Naive B cell (primary cell): ENCODE results near the gene MRAS. TPM values are rescaled to one million over a fixed set of nuclear protein-coding genes. Genes with fewer than 3 reads are reported as not detected.

ENCODE experiments used
- ATAC-seq, 2 donors: fragments of 150-1000 bp; cut with Tn5 transposase; 2 replicates each; pipeline ENCODE4 v1.10.0; 2021; ENCODE audit warnings: low read depth in 2 of 2, mild to moderate bottlenecking in 2 of 2, moderate library complexity in 2 of 2
- DNase-seq: peaks from one replicate; pipeline ENCODE4 v3.0.0; 2022
- H3K27ac Mint-ChIP-seq, 6 donors: one replicate each; pipeline ENCODE4 v1.8.0; 2020 to 2022; ENCODE audit warnings: mild to moderate bottlenecking in 6 of 6, mixed read lengths in 6 of 6, moderate library complexity in 5 of 6, inconsistent platforms in 2 of 6
- H3K27me3 Mint-ChIP-seq, 3 donors: one replicate each; pipeline ENCODE4 v1.8.0; 2021 to 2022; ENCODE audit warnings: mixed read lengths in 3 of 3, mild to moderate bottlenecking in 1 of 3
- H3K36me3 Mint-ChIP-seq, 2 donors: one replicate each; pipeline ENCODE4 v1.8.0; 2020 to 2022; ENCODE audit warnings: mixed read lengths in 2 of 2, inconsistent platforms in 1 of 2, mild to moderate bottlenecking in 1 of 2
- H3K4me1 Mint-ChIP-seq, 3 donors: one replicate each; pipeline ENCODE4 v1.8.0; 2020 to 2022; ENCODE audit warnings: mixed read lengths in 3 of 3, inconsistent platforms in 1 of 3, mild to moderate bottlenecking in 1 of 3, moderate library complexity in 1 of 3
- H3K4me3 Mint-ChIP-seq, 8 donors: one replicate each; pipeline ENCODE4 v1.8.0; 2020 to 2022; ENCODE audit warnings: mild to moderate bottlenecking in 8 of 8, mixed read lengths in 8 of 8, moderate library complexity in 8 of 8, inconsistent platforms in 2 of 8
- H3K9me3 Mint-ChIP-seq, 7 donors: one replicate each; pipeline ENCODE4 v1.8.0; 2020 to 2022; ENCODE audit warnings: mixed read lengths in 7 of 7, mild to moderate bottlenecking in 5 of 7, inconsistent platforms in 2 of 7, moderate library complexity in 1 of 7
- polyA plus RNA-seq, 6 donors: library from polyadenylated mRNA; unstranded; fragments of 300-500 nt; fragmentation: Illumina TruSeq; gene quantifications; one replicate each; pipeline ENCODE4 v1.2.3, GENCODE V29; 2021; ENCODE audit warnings: low read depth in 6 of 6

Gene MRAS
- polyA plus RNA-seq = not detected

GRCh38 chr3:138347960-138348753, at the start of gene MRAS:
MRAS (plus strand) TSS chr3:138348579; CDS start chr3:138372884, 24,305 bp downstream.
- DNase-seq (no peak), ATAC-seq (peak; percentile 50 to 53)
- Mint-ChIP-seq H3K9me3 (peaks cover 0 to 9% (median 6%) of the 10 kb centered on the region in 7 donors), H3K4me3 (peak within 1 kb of the TSS; percentile 65 to 92 (median 88)), H3K36me3 (peaks cover 8 to 20% of the 10 kb centered on the region in 2 donors), H3K4me1 (peaks cover 8 to 16% (median 13%) of the 10 kb centered on the region in 3 donors), H3K27me3 (peaks cover 64 to 78% (median 65%) of the 10 kb centered on the region in 3 donors), H3K27ac (peak within 1 kb of the TSS in 3 of 6 donors; percentile 67 to 84 (median 73))

GRCh38 chr3:138300647-138301046, 47.7 kb upstream of the MRAS start:
- peaks cover 0 to 9% of the 10 kb centered on the region in 2 donors for H3K36me3 Mint-ChIP-seq
- H3K27me3 Mint-ChIP-seq = no peaks in the 10 kb centered on the region
- ATAC-seq (no peak), DNase-seq (no peak)
- H3K4me1 Mint-ChIP-seq = peaks cover 0 to 4% (median 0%) of the 10 kb centered on the region in 3 donors
- H3K9me3 Mint-ChIP-seq = no peaks in the 10 kb centered on the region
- H3K27ac Mint-ChIP-seq = no peak overlapping the region
- no peak overlapping the region for H3K4me3 Mint-ChIP-seq

GRCh38 chr3:138303474-138303873, 44.9 kb upstream of the MRAS start:
- peaks cover 0 to 4% (median 0%) of the 10 kb centered on the region in 3 donors for H3K4me1 Mint-ChIP-seq
- DNase-seq (no peak), ATAC-seq (no peak)
- no peak overlapping the region for H3K4me3 Mint-ChIP-seq
- peaks cover 0 to 19% (median 17%) of the 10 kb centered on the region in 3 donors for H3K27me3 Mint-ChIP-seq
- H3K27ac Mint-ChIP-seq = no peak overlapping the region
- peaks cover 12 to 18% (median 16%) of the 10 kb centered on the region in 7 donors for H3K9me3 Mint-ChIP-seq
- H3K36me3 Mint-ChIP-seq = peaks cover 5 to 27% of the 10 kb centered on the region in 2 donors

GRCh38 chr3:138307899-138308298, 40.5 kb upstream of the MRAS start:
- no peak overlapping the region for H3K27ac Mint-ChIP-seq
- H3K4me3 Mint-ChIP-seq = no peak overlapping the region

GRCh38 chr3:138308783-138309182, 39.6 kb upstream of the MRAS start:
- Mint-ChIP-seq H3K36me3 (peaks cover 5 to 35% of the 10 kb centered on the region in 2 donors), H3K4me1 (no peaks in the 10 kb centered on the region), H3K27me3 (peaks cover 15 to 60% (median 34%) of the 10 kb centered on the region in 3 donors), H3K9me3 (peaks cover 24 to 61% (median 42%) of the 10 kb centered on the region in 7 donors), H3K27ac (no peak overlapping the region), H3K4me3 (peak overlapping the region in 2 of 8 donors; percentile 37 to 48)
- ATAC-seq = no peak
- no peak for DNase-seq

More at GRCh38 chr3:138307899-138308298, 40.5 kb upstream of the MRAS start:
- peaks cover 24 to 56% (median 42%) of the 10 kb centered on the region in 7 donors for H3K9me3 Mint-ChIP-seq
- H3K4me1 Mint-ChIP-seq = no peaks in the 10 kb centered on the region
- DNase-seq (no peak), ATAC-seq (no peak)
- H3K27me3 Mint-ChIP-seq = peaks cover 15 to 52% (median 34%) of the 10 kb centered on the region in 3 donors
- peaks cover 5 to 35% of the 10 kb centered on the region in 2 donors for H3K36me3 Mint-ChIP-seq

GRCh38 chr3:138310494-138310893, 37.9 kb upstream of the MRAS start:
- Mint-ChIP-seq H3K36me3 (peaks cover 5 to 35% of the 10 kb centered on the region in 2 donors), H3K27me3 (peaks cover 21 to 66% (median 34%) of the 10 kb centered on the region in 3 donors), H3K4me3 (no peak overlapping the region), H3K27ac (no peak overlapping the region), H3K9me3 (peaks cover 24 to 61% (median 42%) of the 10 kb centered on the region in 7 donors), H3K4me1 (no peaks in the 10 kb centered on the region)
- no peak for ATAC-seq
- DNase-seq = no peak

- no peak for DNase-seq
- H3K4me3 Mint-ChIP-seq = no peak overlapping the region
- H3K36me3 Mint-ChIP-seq = peaks cover 0 to 13% of the 10 kb centered on the region in 2 donors
- H3K9me3 Mint-ChIP-seq = peaks cover 9 to 39% (median 21%) of the 10 kb centered on the region in 7 donors
- H3K27me3 Mint-ChIP-seq = peaks cover 15 to 52% (median 28%) of the 10 kb centered on the region in 3 donors
- no peaks in the 10 kb centered on the region for H3K4me1 Mint-ChIP-seq
- no peak overlapping the region for H3K27ac Mint-ChIP-seq
- no peak for ATAC-seq
Measured at GRCh38 chr3:138314751-138315150, 33.6 kb upstream of the MRAS start.

GRCh38 chr3:138317687-138318086, 30.7 kb upstream of the MRAS start:
- Mint-ChIP-seq H3K4me3 (no peak overlapping the region), H3K27ac (no peak overlapping the region), H3K27me3 (peaks cover 21 to 39% (median 31%) of the 10 kb centered on the region in 3 donors), H3K36me3 (no peaks in the 10 kb centered on the region), H3K4me1 (no peaks in the 10 kb centered on the region), H3K9me3 (peaks cover 0 to 10% (median under 1%) of the 10 kb centered on the region in 7 donors)
- DNase-seq (no peak), ATAC-seq (no peak)

- DNase-seq (no peak), ATAC-seq (no peak)
- peaks cover 0 to 5% (median 0%) of the 10 kb centered on the region in 7 donors for H3K9me3 Mint-ChIP-seq
- H3K27me3 Mint-ChIP-seq = peaks cover 30 to 52% (median 42%) of the 10 kb centered on the region in 3 donors
- H3K27ac Mint-ChIP-seq = no peak overlapping the region
- no peaks in the 10 kb centered on the region for H3K36me3 Mint-ChIP-seq
- H3K4me1 Mint-ChIP-seq = peaks cover 2 to 5% (median 2%) of the 10 kb centered on the region in 3 donors
- H3K4me3 Mint-ChIP-seq = no peak overlapping the region
Measured at GRCh38 chr3:138323971-138324370, 24.4 kb upstream of the MRAS start.

- no peaks in the 10 kb centered on the region for H3K36me3 Mint-ChIP-seq
- no peak for ATAC-seq
- no peak overlapping the region for H3K27ac Mint-ChIP-seq
- H3K27me3 Mint-ChIP-seq = peaks cover 23 to 42% (median 38%) of the 10 kb centered on the region in 3 donors
- H3K4me3 Mint-ChIP-seq = no peak overlapping the region
- no peak for DNase-seq
- peaks cover 0 to 5% (median 0%) of the 10 kb centered on the region in 7 donors for H3K9me3 Mint-ChIP-seq
- H3K4me1 Mint-ChIP-seq = peaks cover 12 to 14% (median 12%) of the 10 kb centered on the region in 3 donors
Measured at GRCh38 chr3:138325990-138326389, 22.4 kb upstream of the MRAS start.

GRCh38 chr3:138326866-138327595, 21.3 kb upstream of the MRAS start:
- no peak for ATAC-seq
- no peak overlapping the region for H3K4me3 Mint-ChIP-seq
- H3K36me3 Mint-ChIP-seq = no peaks in the 10 kb centered on the region
- peaks cover 15 to 32% (median 31%) of the 10 kb centered on the region in 3 donors for H3K27me3 Mint-ChIP-seq
- no peaks in the 10 kb centered on the region for H3K9me3 Mint-ChIP-seq
- H3K27ac Mint-ChIP-seq = no peak overlapping the region
- DNase-seq = no peak
- peaks cover 12 to 14% (median 12%) of the 10 kb centered on the region in 3 donors for H3K4me1 Mint-ChIP-seq

GRCh38 chr3:138327831-138328230, 20.5 kb upstream of the MRAS start:
- no peaks in the 10 kb centered on the region for H3K36me3 Mint-ChIP-seq
- H3K4me1 Mint-ChIP-seq = peaks cover 12 to 14% (median 12%) of the 10 kb centered on the region in 3 donors
- no peak for DNase-seq
- no peak overlapping the region for H3K4me3 Mint-ChIP-seq
- no peaks in the 10 kb centered on the region for H3K9me3 Mint-ChIP-seq
- H3K27ac Mint-ChIP-seq = no peak overlapping the region
- peaks cover 21 to 35% (median 31%) of the 10 kb centered on the region in 3 donors for H3K27me3 Mint-ChIP-seq
- no peak for ATAC-seq

GRCh38 chr3:138328341-138328740, 20.0 kb upstream of the MRAS start:
- Mint-ChIP-seq H3K9me3 (no peaks in the 10 kb centered on the region), H3K4me1 (peaks cover 12 to 14% (median 12%) of the 10 kb centered on the region in 3 donors), H3K27me3 (peaks cover 20 to 30% (median 26%) of the 10 kb centered on the region in 3 donors), H3K36me3 (no peaks in the 10 kb centered on the region), H3K4me3 (peak overlapping the region in 3 of 8 donors; percentile 30 to 92 (median 48)), H3K27ac (no peak overlapping the region)
- ATAC-seq (no peak), DNase-seq (no peak)
